H1 (cell line): ENCODE measurements around the gene SRMS.

Experiments
- ATF3 ChIP-seq: IDR thresholded peaks from 2 replicates; pipeline ENCODE4 v1.6.1; 2011; ENCODE audit warnings: low read depth, mild to moderate bottlenecking, low read length; ENCODE audit not compliant: insufficient read depth
- BCL11A ChIP-seq, 2 experiments: IDR thresholded peaks; one replicate each; pipeline ENCODE4 v1.6.1; 2011; ENCODE audit warnings: low read depth in 2 of 2, low read length in 2 of 2, mild to moderate bottlenecking in 2 of 2
- CTCF ChIP-seq, 3 experiments: IDR thresholded peaks; 1 replicate in 2 of 3; 2 replicates in 1 of 3; pipeline versions ENCODE4 v1.5.1 to v1.6.1; 2011; ENCODE audit warnings: low read length in 3 of 3, mild to moderate bottlenecking in 3 of 3, inconsistent platforms in 2 of 3, low read depth in 1 of 3, moderate library complexity in 1 of 3; ENCODE audit not compliant: insufficient read depth in 1 of 3; ENCODE audit errors: control extremely low read depth in 1 of 3
- EZH2 ChIP-seq: fragments of 200-600 bp; sonication (generic); IDR thresholded peaks from 2 replicates; pipeline ENCODE4 v1.7.1; 2012; ENCODE audit warnings: low read depth, mild to moderate bottlenecking, moderate library complexity, low read length, inconsistent platforms; ENCODE audit not compliant: severe bottlenecking
- GABPA ChIP-seq: IDR thresholded peaks from 2 replicates; pipeline ENCODE4 v1.6.1; 2011; ENCODE audit warnings: mild to moderate bottlenecking, low read length, moderate library complexity, borderline replicate concordance; ENCODE audit not compliant: insufficient read depth
- HDAC6 ChIP-seq: IDR thresholded peaks from one replicate; pipeline ENCODE4 v1.7.1; 2012; ENCODE audit warnings: low read depth, mild to moderate bottlenecking, inconsistent platforms, low read length, moderate library complexity
- JUND ChIP-seq: IDR thresholded peaks from 2 replicates; pipeline ENCODE4 v1.6.1; 2011; ENCODE audit warnings: mild to moderate bottlenecking, improper control_type of control experiment, low read length
- POLR2A ChIP-seq, 2 experiments: IDR thresholded peaks; 1 replicate in 1 of 2; 2 replicates in 1 of 2; pipeline ENCODE4 v1.6.1; 2011; ENCODE audit warnings: low read depth in 2 of 2, low read length in 2 of 2, mild to moderate bottlenecking in 2 of 2; ENCODE audit errors: control extremely low read depth in 1 of 2
- SIN3A ChIP-seq, 2 experiments: IDR thresholded peaks in 1 of 2; conservative IDR thresholded peaks in 1 of 2; 2 replicates each; pipeline ENCODE4 v1.6.1; 2011 to 2012; ENCODE audit warnings: low read length in 2 of 2, improper control_type of control experiment in 1 of 2, low read depth in 1 of 2, mild to moderate bottlenecking in 1 of 2
- SIRT6 ChIP-seq: IDR thresholded peaks from one replicate; pipeline ENCODE4 v1.7.1; 2012; ENCODE audit warnings: low read length, inconsistent platforms
- SP4 ChIP-seq: IDR thresholded peaks from 2 replicates; pipeline ENCODE4 v1.6.1; 2012; ENCODE audit warnings: low read length, inconsistent platforms
- SRF ChIP-seq: IDR thresholded peaks from 2 replicates; pipeline ENCODE4 v1.6.1; 2011; ENCODE audit warnings: mild to moderate bottlenecking, low read depth, low read length, moderate library complexity
- TAF1 ChIP-seq: IDR thresholded peaks from 2 replicates; pipeline ENCODE4 v1.6.1; 2011; ENCODE audit warnings: mild to moderate bottlenecking, low read depth, low read length
- TBP ChIP-seq: IDR thresholded peaks from 2 replicates; pipeline ENCODE4 v1.6.1; 2011; ENCODE audit warnings: low read depth, low read length, improper control_type of control experiment

GRCh38 chr20:63530788-63531160, 16.8 kb downstream of the SRMS start:
- no peak for TF ChIP-seq GABPA
- no peak for TF ChIP-seq POLR2A (IDR thresholded peaks at IDR 0.05; ENCODE audit: control extremely low read depth in 1 of 2, low read depth in 2 of 2, low read length in 2 of 2)
- TF ChIP-seq CTCF (IDR thresholded peaks at IDR 0.05; ENCODE audit: control extremely low read depth in 1 of 3, insufficient read depth in 1 of 3, low read depth in 1 of 3, low read length in 3 of 3): no peak
- no peak for TF ChIP-seq JUND
- TF ChIP-seq SIN3A (conservative IDR thresholded peaks at IDR 0.05 in 1 of 2, IDR thresholded peaks at IDR 0.05 in 1 of 2; ENCODE audit: low read depth in 1 of 2, low read length in 2 of 2): no peak
- no peak for TF ChIP-seq SIRT6
- TF ChIP-seq TAF1: no peak
- no peak for TF ChIP-seq EZH2
- TF ChIP-seq BCL11A (IDR thresholded peaks at IDR 0.05; ENCODE audit: low read depth in 2 of 2, low read length in 2 of 2): no peak
- TF ChIP-seq SP4: no peak
- TF ChIP-seq SRF: no peak
- TF ChIP-seq ATF3: no peak
- TF ChIP-seq TBP: no peak
- TF ChIP-seq HDAC6: no peak
